ENCODE data around the gene PDGFRB. TPM values are rescaled to one million over a fixed set of nuclear protein-coding genes. Genes with fewer than 3 reads are reported as not detected.
A peak's percentile ranks its signal among the peaks of the same experiment; 100 is the strongest.

The PDGFRB gene
- total and polyA plus RNA-seq, 12 donors = 15.5 to 101 (median 42.9) TPM

DNA sequence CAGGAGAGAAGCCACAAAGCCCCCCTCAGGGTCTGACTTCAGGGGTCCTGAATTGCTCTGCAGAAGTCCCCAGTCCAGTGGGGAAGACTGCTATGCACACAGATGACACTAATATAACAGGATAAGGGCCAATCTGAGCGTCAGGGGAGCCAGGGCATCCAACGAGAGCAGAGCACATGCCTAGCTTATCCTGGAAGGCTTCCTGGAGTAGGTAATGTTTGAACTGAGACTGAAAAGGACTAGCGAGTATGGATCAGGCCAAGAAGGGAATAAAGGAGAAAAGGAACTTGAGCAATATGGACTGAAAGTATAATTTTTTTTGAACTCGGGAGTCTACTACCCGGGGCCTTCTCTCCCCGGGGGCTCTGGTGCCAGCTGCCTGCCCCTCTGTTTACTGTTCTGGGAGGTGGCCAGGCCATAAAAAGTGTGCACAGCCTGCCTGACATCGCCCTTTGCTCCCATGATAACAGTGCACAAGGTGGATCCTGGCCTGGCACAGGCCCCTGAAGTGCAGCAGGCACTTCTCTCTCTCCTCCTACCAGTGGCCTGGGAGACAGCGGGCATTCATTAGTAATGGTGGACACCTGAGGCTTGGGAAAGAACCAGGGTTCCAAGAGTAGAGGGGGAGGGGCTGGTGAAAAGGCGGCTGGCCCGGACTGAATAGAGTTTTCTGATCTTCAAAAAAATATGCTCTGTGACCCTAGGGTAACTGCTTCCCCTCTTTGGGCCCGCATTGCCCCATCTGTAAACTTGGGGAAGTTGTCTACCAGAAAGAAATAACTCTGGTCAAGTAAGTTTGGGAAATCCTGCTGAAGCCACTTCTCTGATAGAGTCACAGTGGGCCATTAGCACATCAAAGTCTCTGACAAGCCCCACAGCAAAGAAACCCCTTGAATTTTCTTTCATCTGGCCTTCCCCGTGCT is 29.6 kb upstream of the PDGFRB start:
- Histone ChIP-seq H3K9me3 (no peaks in the 10 kb centered on the region), H3K27ac (peak overlapping the region in 1 of 10 donors; percentile 59), H3K4me1 (peaks cover 10 to 42% (median 22%) of the 10 kb centered on the region in 9 donors), H3K36me3 (no peaks in the 10 kb centered on the region), H3K27me3 (peaks cover 5 to 26% (median 22%) of the 10 kb centered on the region in 7 donors), H3K4me3 (no peak overlapping the region)
- TF ChIP-seq, protein P1, sequence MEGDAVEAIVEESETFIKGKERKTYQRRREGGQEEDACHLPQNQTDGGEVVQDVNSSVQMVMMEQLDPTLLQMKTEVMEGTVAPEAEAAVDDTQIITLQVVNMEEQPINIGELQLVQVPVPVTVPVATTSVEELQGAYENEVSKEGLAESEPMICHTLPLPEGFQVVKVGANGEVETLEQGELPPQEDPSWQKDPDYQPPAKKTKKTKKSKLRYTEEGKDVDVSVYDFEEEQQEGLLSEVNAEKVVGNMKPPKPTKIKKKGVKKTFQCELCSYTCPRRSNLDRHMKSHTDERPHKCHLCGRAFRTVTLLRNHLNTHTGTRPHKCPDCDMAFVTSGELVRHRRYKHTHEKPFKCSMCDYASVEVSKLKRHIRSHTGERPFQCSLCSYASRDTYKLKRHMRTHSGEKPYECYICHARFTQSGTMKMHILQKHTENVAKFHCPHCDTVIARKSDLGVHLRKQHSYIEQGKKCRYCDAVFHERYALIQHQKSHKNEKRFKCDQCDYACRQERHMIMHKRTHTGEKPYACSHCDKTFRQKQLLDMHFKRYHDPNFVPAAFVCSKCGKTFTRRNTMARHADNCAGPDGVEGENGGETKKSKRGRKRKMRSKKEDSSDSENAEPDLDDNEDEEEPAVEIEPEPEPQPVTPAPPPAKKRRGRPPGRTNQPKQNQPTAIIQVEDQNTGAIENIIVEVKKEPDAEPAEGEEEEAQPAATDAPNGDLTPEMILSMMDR (IDR thresholded peaks at IDR 0.05) = no peak
- ATAC-seq = no peak
- intact Hi-C loops (cut with DNase I) = no loop called here
- DNase-seq = no peak
- 87 to 91% methylated on average over 12 of the region's 12 CpGs for WGBS, 2 donors

DNA sequence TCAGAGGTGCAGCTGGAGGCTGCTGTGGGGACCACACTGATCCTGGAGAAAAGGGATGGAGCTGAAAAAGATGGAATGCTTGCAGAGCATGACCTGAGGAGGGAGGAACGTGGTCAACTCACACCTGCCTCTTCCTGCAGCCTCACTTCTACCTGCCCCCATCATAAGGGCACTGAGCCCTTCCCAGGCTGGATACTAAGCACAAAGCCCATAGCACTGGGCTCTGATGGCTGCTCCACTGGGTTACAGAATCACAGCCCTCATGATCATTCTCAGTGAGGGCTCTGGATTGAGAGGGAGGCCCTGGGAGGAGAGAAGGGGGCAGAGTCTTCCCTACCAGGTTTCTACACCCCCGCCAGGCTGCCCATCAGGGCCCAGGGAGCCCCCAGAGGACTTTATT is 28.4 kb upstream of the PDGFRB start:
- WGBS, 2 donors = 90 to 96% methylated on average over 2 of the region's 2 CpGs
- no peak overlapping the region for H3K27ac ChIP-seq
- no peak overlapping the region for H3K4me3 ChIP-seq
- ATAC-seq = no peak
- TF ChIP-seq, protein P1 (IDR thresholded peaks at IDR 0.05) = no peak
- H3K9me3 ChIP-seq = no peaks in the 10 kb centered on the region
- H3K4me1 ChIP-seq = peaks cover 13 to 39% (median 23%) of the 10 kb centered on the region in 9 donors
- H3K27me3 ChIP-seq = peaks cover 0 to 14% (median 9%) of the 10 kb centered on the region in 7 donors
- no peaks in the 10 kb centered on the region for H3K36me3 ChIP-seq
- no peak for DNase-seq
- intact Hi-C loops (cut with DNase I) = no loop called here

DNA sequence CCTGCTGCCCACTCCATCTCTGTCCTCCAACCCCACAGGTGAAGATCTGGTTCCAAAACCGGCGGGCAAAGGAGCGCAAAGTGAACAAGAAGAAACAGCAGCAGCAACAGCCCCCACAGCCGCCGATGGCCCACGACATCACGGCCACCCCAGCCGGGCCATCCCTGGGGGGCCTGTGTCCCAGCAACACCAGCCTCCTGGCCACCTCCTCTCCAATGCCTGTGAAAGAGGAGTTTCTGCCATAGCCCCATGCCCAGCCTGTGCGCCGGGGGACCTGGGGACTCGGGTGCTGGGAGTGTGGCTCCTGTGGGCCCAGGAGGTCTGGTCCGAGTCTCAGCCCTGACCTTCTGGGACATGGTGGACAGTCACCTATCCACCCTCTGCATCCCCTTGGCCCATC is 27.8 kb upstream of the PDGFRB start:
- TF ChIP-seq, protein P1 (IDR thresholded peaks at IDR 0.05) = no peak
- Histone ChIP-seq H3K27me3 (peaks cover 0 to 8% (median 4%) of the 10 kb centered on the region in 7 donors), H3K4me1 (peaks cover 13 to 39% (median 23%) of the 10 kb centered on the region in 9 donors), H3K4me3 (no peak overlapping the region), H3K27ac (no peak overlapping the region), H3K36me3 (no peaks in the 10 kb centered on the region), H3K9me3 (no peaks in the 10 kb centered on the region)
- 93 to 97% methylated on average over 12 of the region's 12 CpGs for WGBS, 2 donors
- ATAC-seq (no peak), DNase-seq (no peak)
- intact Hi-C loops (cut with DNase I) = no loop called here

DNA sequence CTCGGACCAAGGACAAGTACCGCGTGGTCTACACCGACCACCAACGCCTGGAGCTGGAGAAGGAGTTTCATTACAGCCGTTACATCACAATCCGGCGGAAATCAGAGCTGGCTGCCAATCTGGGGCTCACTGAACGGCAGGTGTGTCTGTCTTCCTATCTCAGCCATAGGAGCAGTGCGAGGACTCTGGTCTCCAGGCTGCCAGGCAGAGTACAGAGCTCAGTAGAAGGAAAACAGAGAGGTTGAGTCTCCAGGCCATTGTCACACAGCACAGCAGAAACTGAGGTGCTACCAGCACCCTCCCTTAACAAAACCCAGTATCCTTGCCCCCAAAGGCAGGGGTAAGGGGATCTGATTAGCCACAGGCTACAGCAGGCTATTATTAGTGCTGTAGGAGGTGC is 27.1 kb upstream of the PDGFRB start:
- DNase-seq = no peak
- no peaks in the 10 kb centered on the region for H3K9me3 ChIP-seq

More for the DNA sequence above, 27.1 kb upstream of the PDGFRB start:
- H3K36me3 ChIP-seq = no peaks in the 10 kb centered on the region
- H3K4me3 ChIP-seq = no peak overlapping the region
- H3K27me3 ChIP-seq = peaks cover 0 to 2% (median 0%) of the 10 kb centered on the region in 7 donors
- H3K27ac ChIP-seq = no peak overlapping the region
- 94 to 97% methylated on average over 10 of the region's 10 CpGs for WGBS, 2 donors
- TF ChIP-seq, protein P1 (IDR thresholded peaks at IDR 0.05) = no peak
- H3K4me1 ChIP-seq = peaks cover 13 to 39% (median 23%) of the 10 kb centered on the region in 9 donors
- no peak for ATAC-seq
- intact Hi-C loops (cut with DNase I) = no loop called here
